Measurements from ENCODE around the gene NXN. TPM values are rescaled to one million over a fixed set of nuclear protein-coding genes. Genes with fewer than 3 reads are reported as not detected.
A peak's percentile ranks its signal among the peaks of the same experiment; 100 is the strongest.

The NXN gene
- total RNA-seq, 2 donors from 2014 or later: 2.6 to 16.3 TPM

GRCh38 chr17:882827-883585 lies 96.6 kb downstream of the NXN start:
- H3K27me3 ChIP-seq: no peaks in the 10 kb centered on the region
- H3K4me1 ChIP-seq: no peaks in the 10 kb centered on the region
- H3K9ac ChIP-seq (ENCODE audit: low read depth in 2 of 2, low read length in 2 of 2): no peak overlapping the region
- no peaks in the 10 kb centered on the region for H3K36me3 ChIP-seq
- H3K27ac ChIP-seq: no peak overlapping the region
- no peak for TF ChIP-seq CTCF (IDR thresholded peaks at IDR 0.05)
- no peak overlapping the region for H3K4me3 ChIP-seq
- DNase-seq: peak; percentile 39
- H3K9me3 ChIP-seq: no peaks in the 10 kb centered on the region
- intact Hi-C loops (cut with DNase I): no loop called here

GRCh38 chr17:881778-882177 lies 97.8 kb downstream of the NXN start:
- Histone ChIP-seq H3K27me3 (no peaks in the 10 kb centered on the region), H3K4me3 (no peak overlapping the region), H3K36me3 (no peaks in the 10 kb centered on the region), H3K9me3 (no peaks in the 10 kb centered on the region), H3K9ac (ENCODE audit: low read depth in 2 of 2, low read length in 2 of 2) (no peak overlapping the region), H3K4me1 (no peaks in the 10 kb centered on the region), H3K27ac (no peak overlapping the region)
- intact Hi-C loops (cut with DNase I): no loop called here
- no peak for DNase-seq
- TF ChIP-seq CTCF (IDR thresholded peaks at IDR 0.05): no peak

- H3K9ac ChIP-seq (ENCODE audit: low read depth in 2 of 2, low read length in 2 of 2): no peak overlapping the region
- peak overlapping the region; percentile 33 for H3K27ac ChIP-seq
- no peak for TF ChIP-seq CTCF (IDR thresholded peaks at IDR 0.05)
- H3K4me1 ChIP-seq: no peaks in the 10 kb centered on the region
- H3K9me3 ChIP-seq: no peaks in the 10 kb centered on the region
- intact Hi-C loops (cut with DNase I): no loop called here
- DNase-seq: no peak
- H3K4me3 ChIP-seq: no peak overlapping the region
- no peaks in the 10 kb centered on the region for H3K27me3 ChIP-seq
- no peaks in the 10 kb centered on the region for H3K36me3 ChIP-seq
These were observed 98.9 kb downstream of the NXN start for GRCh38 chr17:880443-881269.

- intact Hi-C loops (cut with DNase I): loop anchor here (10.0 kb wide), 1 partner anchor 95 kb away; the partner anchor contains the start of gene NXN
- peak; percentile 49 for TF ChIP-seq CTCF (IDR thresholded peaks at IDR 0.05)
- H3K4me1 ChIP-seq: no peaks in the 10 kb centered on the region
These were observed 99.8 kb downstream of the NXN start for GRCh38 chr17:879546-880442.

GRCh38 chr17:877630-878029 lies 101.9 kb downstream of the NXN start:
- no peak for DNase-seq
- no peak for TF ChIP-seq CTCF (IDR thresholded peaks at IDR 0.05)
- no peak overlapping the region for H3K9ac ChIP-seq (ENCODE audit: low read depth in 2 of 2, low read length in 2 of 2)
- intact Hi-C loops (cut with DNase I): loop anchor here (10.0 kb wide), 1 partner anchor 97 kb away; the partner anchor contains the start of gene NXN
- no peaks in the 10 kb centered on the region for H3K9me3 ChIP-seq
- H3K27me3 ChIP-seq: no peaks in the 10 kb centered on the region
- no peak overlapping the region for H3K27ac ChIP-seq
- H3K4me3 ChIP-seq: no peak overlapping the region
- H3K4me1 ChIP-seq: no peaks in the 10 kb centered on the region
- no peaks in the 10 kb centered on the region for H3K36me3 ChIP-seq

More at GRCh38 chr17:879546-880442, 99.8 kb downstream of the NXN start:
- Histone ChIP-seq H3K9me3 (no peaks in the 10 kb centered on the region), H3K36me3 (no peaks in the 10 kb centered on the region), H3K27ac (peak overlapping the region; percentile 33), H3K4me3 (no peak overlapping the region), H3K9ac (ENCODE audit: low read depth in 2 of 2, low read length in 2 of 2) (peak overlapping the region in 1 of 2 donors; percentile 4), H3K27me3 (no peaks in the 10 kb centered on the region)
- DNase-seq: peak; percentile 55
